ENCODE measurements around the gene IGFN1. TPM values are rescaled to one million over a fixed set of nuclear protein-coding genes. Genes with fewer than 3 reads are reported as not detected.

Gene IGFN1
- total and polyA plus RNA-seq, 2 of the 8 experiments (the other 6 are each of a cell fraction or from before 2014, with no cell fraction given), result not detected

DNA sequence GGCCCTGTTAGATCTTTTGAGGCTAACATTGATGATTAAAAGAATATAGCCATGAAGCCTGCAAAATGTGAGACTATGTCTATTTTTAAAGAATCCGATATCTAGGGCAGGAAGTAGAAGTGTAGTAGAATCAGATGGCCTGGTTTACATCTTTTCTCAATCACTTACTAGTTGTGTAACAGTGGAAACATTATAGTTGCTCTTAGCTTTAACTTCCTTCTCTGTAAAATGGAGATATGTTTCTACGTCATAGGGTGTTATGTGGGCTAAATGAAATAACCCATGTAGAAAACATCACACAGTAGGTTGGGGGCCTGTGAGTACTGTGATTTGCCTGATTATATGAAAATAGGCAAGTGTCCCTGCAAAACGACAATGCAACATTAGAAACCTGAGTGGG lies 4.4 kb upstream of the IGFN1 start:
- Histone ChIP-seq H2BK120ac (replicated peaks; ENCODE audit: low read depth, low read length) (no peak overlapping the region), H3K14ac (ENCODE audit: insufficient read length) (no peak overlapping the region), H3K79me2 (ENCODE audit: control insufficient read depth in 1 of 2, insufficient read depth in 2 of 2, low read length in 2 of 2) (no peaks in the 10 kb centered on the region), H2BK15ac (ENCODE audit: low read length) (no peak overlapping the region), H4K5ac (ENCODE audit: insufficient read length, low read depth, low read length) (no peak overlapping the region), H4K8ac (ENCODE audit: extremely low read depth, insufficient read depth, low read length) (no peak overlapping the region), H3K79me1 (ENCODE audit: low read depth, low read length) (no peaks in the 10 kb centered on the region), H4K91ac (replicated peaks; ENCODE audit: insufficient read length, low read length) (no peak overlapping the region), H2BK5ac (ENCODE audit: low read depth, low read length) (no peak overlapping the region), H3K4me1 (replicated peaks in 1 of 4; ENCODE audit: control insufficient read depth in 3 of 4, insufficient read depth in 4 of 4, low read length in 3 of 4) (peaks cover 0 to 5% (median 0%) of the 10 kb centered on the region in 4 experiments; a peak in 2 of 7 replicates), H3K18ac (ENCODE audit: extremely low read depth, low read length) (no peak overlapping the region), H3K4me2 (ENCODE audit: insufficient read depth in 1 of 2, low read depth in 2 of 2, low read length in 2 of 2) (no peak overlapping the region), H3K27ac (ENCODE audit: low read depth, low read length) (no peak overlapping the region), H2BK20ac (ENCODE audit: low read length) (no peak overlapping the region), H3K9ac (replicated peaks in 1 of 4; ENCODE audit: extremely low read depth in 1 of 4, low read depth in 3 of 4, low read length in 3 of 4) (no peak overlapping the region), H3K36me3 (ENCODE audit: control insufficient read depth in 2 of 4, insufficient read depth in 4 of 4, low read length in 3 of 4) (no peaks in the 10 kb centered on the region), H2BK12ac (ENCODE audit: low read depth, low read length) (no peak overlapping the region), H3K23ac (ENCODE audit: insufficient read length) (no peak overlapping the region), H3K4ac (replicated peaks; ENCODE audit: insufficient read length, low read depth, low read length) (no peak overlapping the region), H3K9me3 (ENCODE audit: insufficient read depth in 2 of 2, low read depth in 1 of 2, low read length in 1 of 2) (no peaks in the 10 kb centered on the region), H3K56ac (replicated peaks; ENCODE audit: insufficient read length, low read depth, low read length) (no peak overlapping the region), H2AFZ (ENCODE audit: low read length) (no peak overlapping the region), H4K20me1 (replicated peaks in 1 of 2; ENCODE audit: control insufficient read depth in 1 of 2, insufficient read depth in 2 of 2, low read length in 2 of 2) (no peaks in the 10 kb centered on the region), H3K4me3 (ENCODE audit: extremely low read depth in 1 of 4, insufficient read depth in 2 of 4, low read depth in 3 of 4, low read length in 4 of 4) (no peak overlapping the region), H3K27me3 (replicated peaks in 1 of 4; ENCODE audit: control insufficient read depth in 3 of 4, extremely low read depth in 1 of 4, insufficient read depth in 3 of 4, low read length in 3 of 4) (no peaks in the 10 kb centered on the region), H2AK5ac (ENCODE audit: low read depth, low read length) (no peak overlapping the region), H3K23me2 (ENCODE audit: low read depth, low read length) (no peaks in the 10 kb centered on the region; the same call in 1 of the 2 replicates)
- no peak for DNase-seq (ENCODE audit: low read depth in 1 of 2, low spot score in 2 of 2)
- 89% methylated on average over 3 of the region's 3 CpGs; no CpG with 5 or more reads in 1 of the 2 experiments for WGBS, 2 experiments (ENCODE audit: extremely low coverage in 1 of 2, insufficient coverage in 1 of 2, insufficient read length in 1 of 2, insufficient replicate concordance in 2 of 2, low coverage in 1 of 2, low lambda C conversion rate in 2 of 2, missing lambda C conversion rate in 1 of 2)
- no peak for TF ChIP-seq SRF (IDR thresholded peaks at IDR 0.05; ENCODE audit: low read depth, low read length)
- TF ChIP-seq, protein P1, sequence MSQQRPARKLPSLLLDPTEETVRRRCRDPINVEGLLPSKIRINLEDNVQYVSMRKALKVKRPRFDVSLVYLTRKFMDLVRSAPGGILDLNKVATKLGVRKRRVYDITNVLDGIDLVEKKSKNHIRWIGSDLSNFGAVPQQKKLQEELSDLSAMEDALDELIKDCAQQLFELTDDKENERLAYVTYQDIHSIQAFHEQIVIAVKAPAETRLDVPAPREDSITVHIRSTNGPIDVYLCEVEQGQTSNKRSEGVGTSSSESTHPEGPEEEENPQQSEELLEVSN (IDR thresholded peaks at IDR 0.05), result no peak
- no peak for TF ChIP-seq CREB1 (IDR thresholded peaks at IDR 0.05)
- TF ChIP-seq CEBPB (IDR thresholded peaks at IDR 0.05; ENCODE audit: low read depth, low read length), result no peak
- TF ChIP-seq SIRT6 (IDR thresholded peaks at IDR 0.05; ENCODE audit: low read length), result no peak
- no peak for FAIRE-seq
- ChIA-PET CTCF (ENCODE audit: partially characterized antibody) (interaction anchor here (0.9 to 3.6 kb wide), 6 partner anchors 16 to 215 kb away, joined by 3 to 14 read pairs (median 7); partner anchors contain the start of gene TMEM9), POLR2A (ENCODE audit: partially characterized antibody) (interaction anchor here (1.2 kb wide), 1 partner anchor 23 kb away, joined by 3 read pairs; no protein-coding TSS in a partner anchor)

Data from H1 (cell line).